HFF-Myc (cell line): Measurements from ENCODE around the gene CCDC68.

ENCODE experiments used
- DNase-seq: peaks from one replicate; pipeline ENCODE4 v3.0.0-alpha.2; 2011; ENCODE audit warnings: low read depth; ENCODE audit errors: extremely low read depth
- H3K4me3 ChIP-seq: replicated peaks from 2 replicates; pipeline ENCODE4 v1.5.1; 2011; ENCODE audit warnings: low read depth, mild to moderate bottlenecking, control low read depth, low read length
- CTCF ChIP-seq: IDR thresholded peaks from 2 replicates; pipeline ENCODE4 v1.5.1; 2012; ENCODE audit warnings: mild to moderate bottlenecking, low read depth, low read length, control low read depth; ENCODE audit errors: missing control alignments

CCDC68 gene

GRCh38 chr18:54916507-54916906 lies 42.8 kb downstream of the CCDC68 start:
- TF ChIP-seq CTCF, result no peak

GRCh38 chr18:54914816-54915215 lies 44.4 kb downstream of the CCDC68 start:
- no peak overlapping the region for H3K4me3 ChIP-seq
- no peak for DNase-seq
- no peak for TF ChIP-seq CTCF

More at GRCh38 chr18:54916507-54916906, 42.8 kb downstream of the CCDC68 start:
- H3K4me3 ChIP-seq, result no peak overlapping the region
- DNase-seq, result no peak

DNA sequence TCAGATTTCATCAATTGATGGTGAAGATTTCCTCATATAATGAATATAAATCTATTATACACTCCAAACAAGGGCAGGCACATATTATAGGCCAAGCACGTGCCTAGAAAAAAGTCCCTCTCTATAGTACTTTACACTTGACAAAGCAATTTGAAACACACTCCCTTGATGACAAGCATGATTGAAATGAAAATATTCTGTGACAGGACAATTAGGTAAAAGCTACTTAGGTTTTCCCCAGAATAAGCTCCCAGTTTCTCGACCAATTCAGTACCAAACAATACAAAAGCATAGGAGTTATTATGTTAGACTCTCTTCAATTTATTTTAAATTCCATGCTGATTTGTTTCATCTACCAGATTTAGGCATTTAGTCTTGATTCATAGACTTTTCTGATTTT lies 47.7 kb downstream of the CCDC68 start:
- no peak overlapping the region for H3K4me3 ChIP-seq
- DNase-seq, result no peak
- no peak for TF ChIP-seq CTCF

DNA sequence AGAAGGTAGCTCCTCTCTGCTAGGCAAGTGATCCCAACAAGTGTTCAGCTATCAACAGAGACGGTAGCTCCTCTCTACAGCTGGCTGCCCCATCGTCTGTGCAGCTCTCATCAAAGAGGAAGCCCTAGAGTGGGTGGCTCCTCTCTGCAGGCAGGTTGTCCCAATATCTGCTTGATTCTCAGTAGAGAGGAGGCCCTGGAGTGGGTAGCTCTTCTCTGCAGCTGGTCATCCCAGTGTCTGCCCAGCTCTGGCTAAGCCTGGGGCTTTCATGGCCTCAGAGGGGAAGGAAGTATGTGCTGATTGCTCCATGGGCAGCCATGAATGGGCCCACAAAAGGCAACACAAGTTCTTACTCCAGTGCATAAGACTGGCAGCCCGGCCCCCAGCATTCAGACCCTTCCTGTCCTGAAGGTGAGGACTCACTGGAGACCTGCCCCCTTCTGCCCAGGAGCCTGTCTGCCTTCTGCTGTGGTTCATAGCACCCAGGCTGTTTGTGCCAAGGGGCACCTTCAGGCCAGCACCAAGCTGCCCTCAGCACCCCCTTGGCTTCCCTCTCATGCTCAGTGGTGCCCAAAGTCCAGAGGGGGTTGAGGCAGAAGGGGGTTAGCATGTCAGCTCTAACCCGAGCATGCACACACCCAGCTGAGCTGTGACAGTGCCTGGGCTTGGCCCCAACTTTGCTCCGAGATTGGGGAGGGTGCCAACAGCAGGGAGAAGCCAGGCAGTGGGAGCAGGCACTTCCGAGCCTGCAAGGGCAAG lies 48.9 kb downstream of the CCDC68 start:
- DNase-seq, result no peak
- no peak overlapping the region for H3K4me3 ChIP-seq
- no peak for TF ChIP-seq CTCF

DNA sequence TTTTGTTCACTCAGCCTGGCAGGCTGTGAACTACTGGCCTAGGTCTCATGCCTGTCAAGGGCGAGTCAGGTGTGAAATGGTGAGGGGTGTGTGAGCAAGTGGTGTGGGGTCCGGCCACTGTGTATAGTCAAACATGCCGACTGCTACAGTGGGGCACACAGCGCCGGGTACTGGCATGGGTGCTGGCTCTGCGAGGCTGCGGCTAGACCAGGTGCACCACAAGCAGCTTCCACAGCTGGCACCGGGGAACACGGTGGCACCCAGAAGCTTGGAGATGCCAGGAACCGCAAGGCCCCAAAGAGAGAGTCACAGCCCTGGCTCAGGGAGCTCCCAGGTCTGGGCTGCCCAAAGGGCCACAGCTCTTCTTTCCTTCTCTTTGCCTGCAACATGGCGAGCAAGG lies 49.7 kb downstream of the CCDC68 start:
- no peak for DNase-seq
- TF ChIP-seq CTCF, result no peak
- no peak overlapping the region for H3K4me3 ChIP-seq

GRCh38 chr18:54906331-54907185 lies 52.7 kb downstream of the CCDC68 start:
- no peak for TF ChIP-seq CTCF
- DNase-seq, result no peak
- no peak overlapping the region for H3K4me3 ChIP-seq
